Fibroblast of the aortic adventitia (primary cell): ENCODE measurements around the gene DNAJB2. TPM values are rescaled to one million over a fixed set of nuclear protein-coding genes. Genes with fewer than 3 reads are reported as not detected.

Experiments used
- DNase-seq: peaks from one replicate; pipeline ENCODE4 v3.0.0-alpha.2; 2010; ENCODE audit warnings: low read depth
- H3K4me3 ChIP-seq: 2 replicates; pipeline ENCODE4 v1.5.1; 2011; ENCODE audit warnings: low read depth, mild to moderate bottlenecking, control low read depth, low read length, moderate library complexity
- CTCF ChIP-seq: IDR thresholded peaks from 2 replicates; pipeline ENCODE4 v1.5.1; 2011; ENCODE audit warnings: mild to moderate bottlenecking, low read length, control low read depth, inconsistent platforms; ENCODE audit not compliant: insufficient read depth
- total RNA-seq: library from RNA; depleted of rRNA; stranded (reverse); fragments of >200 nt; gene quantifications from 2 replicates; pipeline ENCODE4 v1.2.3, GENCODE V29; 2012; ENCODE audit warnings: low replicate concordance

DNAJB2 gene
- total RNA-seq, 1 donor: 28.0 TPM

DNA sequence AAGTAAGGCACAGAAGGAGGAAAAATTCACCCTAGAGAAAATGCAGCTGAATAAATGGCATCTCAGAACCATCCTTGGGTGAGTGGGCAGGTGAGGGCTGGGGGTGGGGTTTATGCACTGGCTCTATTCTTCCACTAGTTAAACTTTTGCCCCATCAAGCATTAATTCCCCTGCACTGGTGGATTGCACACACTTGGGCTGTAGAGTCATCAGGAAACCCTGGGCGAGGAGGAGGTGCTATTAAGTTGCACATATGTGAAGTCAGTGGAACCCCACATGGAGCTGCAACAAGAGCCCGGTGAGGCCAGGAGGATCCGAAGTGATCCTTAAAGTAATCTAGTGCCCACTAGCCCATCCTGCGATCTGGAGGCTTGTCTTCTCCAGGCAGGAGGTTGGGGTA, 6.8 kb upstream of the DNAJB2 start:
- DNase-seq: no peak
- no peak for TF ChIP-seq CTCF
- no peak overlapping the region for H3K4me3 ChIP-seq

- no peak overlapping the region for H3K4me3 ChIP-seq
- no peak for TF ChIP-seq CTCF
- DNase-seq: no peak
These were observed 6.2 kb upstream of the DNAJB2 start for GRCh38 chr2:219272995-219273394.

GRCh38 chr2:219273937-219274336, 5.2 kb upstream of the DNAJB2 start:
- no peak overlapping the region for H3K4me3 ChIP-seq
- TF ChIP-seq CTCF: no peak
- DNase-seq: no peak

DNA sequence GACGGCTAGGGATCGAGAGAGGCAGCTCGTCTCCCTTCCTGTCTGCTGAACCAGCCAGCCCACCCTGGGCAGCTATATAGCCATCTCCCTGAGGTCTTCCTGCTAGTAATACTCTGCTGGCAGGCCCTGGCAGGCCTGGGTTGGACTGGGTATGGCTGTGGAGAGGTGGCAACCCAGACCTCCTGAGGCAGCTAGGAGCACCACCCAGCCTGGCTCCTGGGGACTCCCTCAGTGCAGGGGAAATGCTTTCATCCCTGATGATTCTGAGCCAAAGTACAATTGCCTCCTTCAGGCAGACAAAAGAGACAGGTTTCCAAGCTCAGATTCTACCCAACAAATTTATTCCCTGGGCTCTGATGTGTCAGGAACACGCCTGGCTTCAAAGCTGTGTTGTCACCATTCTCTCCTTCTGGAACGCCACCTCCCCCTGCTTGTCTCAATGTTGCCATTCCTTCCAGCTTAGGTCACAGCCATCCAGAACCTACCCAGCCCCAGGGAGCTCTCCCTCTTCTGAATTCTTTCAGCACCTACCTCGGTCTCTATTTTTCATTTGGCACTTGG, 4.7 kb upstream of the DNAJB2 start:
- no peak for TF ChIP-seq CTCF
- H3K4me3 ChIP-seq: no peak overlapping the region
- peak; percentile 72 for DNase-seq

GRCh38 chr2:219277703-219278654, 1.2 kb upstream of the DNAJB2 start:
- peak; percentile 99 for TF ChIP-seq CTCF
- no peak overlapping the region for H3K4me3 ChIP-seq
- DNase-seq: peak; percentile 82

DNA sequence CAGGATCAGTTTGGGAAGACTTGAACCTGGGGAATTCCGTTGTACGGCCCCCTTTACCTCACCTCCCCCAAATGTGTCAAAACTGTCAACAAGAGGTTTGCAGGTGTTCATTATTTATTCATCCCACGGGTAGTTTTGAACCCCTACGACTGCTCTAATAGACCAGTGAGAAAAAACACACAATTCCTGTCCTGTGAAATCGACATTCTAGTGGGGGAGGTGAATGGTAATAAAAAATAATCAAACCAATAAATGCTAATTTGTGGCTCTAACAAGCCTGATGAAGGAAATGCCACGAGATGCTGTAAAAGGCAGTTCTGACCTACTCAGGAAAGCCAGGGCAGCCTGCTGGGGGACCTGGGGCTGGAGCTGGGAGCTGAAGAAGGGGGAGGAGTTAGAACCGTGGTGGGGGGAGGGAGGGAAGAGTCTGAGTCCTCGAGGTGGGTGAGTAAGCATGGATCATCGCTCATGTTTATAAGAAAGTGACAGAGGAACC, 463 bp upstream of the DNAJB2 start:
- no peak for DNase-seq
- H3K4me3 ChIP-seq: peak overlapping the region; percentile 41
- peak; percentile 9 for TF ChIP-seq CTCF
